SK-N-SH treated with all-trans-retinoic acid at 6 μM for 48 hours (cell line): ENCODE data around the gene CTNND2.

Experiments
- ATAC-seq: fragments of 200-7000 bp; cut with Tn5 transposase; 3 replicates; pipeline ENCODE4 v1.9.1; 2020; ENCODE audit warnings: mild to moderate bottlenecking, moderate library complexity
- ARNTL ChIP-seq: fragments of 450-650 bp; formaldehyde crosslinking; IDR thresholded peaks from 2 replicates; pipeline ENCODE4 v1.5.0; 2020; ENCODE audit warnings: low read depth, mild to moderate bottlenecking, moderate library complexity, borderline replicate concordance
- BACH2 ChIP-seq: fragments of 250-450 bp; sonication (Bioruptor Pico); IDR thresholded peaks from 2 replicates; pipeline ENCODE4 v1.9.0; 2021; ENCODE audit warnings: mild to moderate bottlenecking, borderline replicate concordance
- CREB5 ChIP-seq: fragments of 250-450 bp; sonication (Bioruptor Pico); IDR thresholded peaks from 2 replicates; pipeline ENCODE4 v1.5.1; 2020; ENCODE audit warnings: low read depth, mild to moderate bottlenecking, moderate library complexity
- CSRNP3 ChIP-seq: fragments of 250-450 bp; sonication (Bioruptor Pico); IDR thresholded peaks from 2 replicates; pipeline ENCODE4 v1.5.1; 2021; ENCODE audit warnings: mild to moderate bottlenecking, moderate library complexity
- ISL1 ChIP-seq: fragments of 250-450 bp; sonication (Bioruptor Pico); IDR thresholded peaks from 2 replicates; pipeline ENCODE4 v2.1.2; 2022; ENCODE audit warnings: mild to moderate bottlenecking, moderate library complexity
- OSR1 ChIP-seq: fragments of 250-450 bp; sonication (Bioruptor Pico); IDR thresholded peaks from 2 replicates; pipeline ENCODE4 v1.8.0; 2022; ENCODE audit warnings: moderate library complexity, mild to moderate bottlenecking, inconsistent platforms
- PATZ1 ChIP-seq: fragments of 250-450 bp; sonication (Bioruptor Pico); IDR thresholded peaks from 2 replicates; pipeline ENCODE4 v1.8.0; 2020; ENCODE audit warnings: mild to moderate bottlenecking, moderate library complexity, borderline replicate concordance
- POU6F1 ChIP-seq: fragments of 250-450 bp; sonication (Bioruptor Pico); IDR thresholded peaks from 2 replicates; pipeline ENCODE4 v1.8.0; 2021; ENCODE audit warnings: low read depth, mild to moderate bottlenecking, moderate library complexity, borderline replicate concordance
- PPARA ChIP-seq: fragments of 250-450 bp; sonication (Bioruptor Pico); IDR thresholded peaks from 2 replicates; pipeline ENCODE4 v1.5.0; 2020; ENCODE audit warnings: mild to moderate bottlenecking, borderline replicate concordance
- RARB ChIP-seq: fragments of 250-450 bp; sonication (Bioruptor Pico); IDR thresholded peaks from 2 replicates; pipeline ENCODE4 v1.8.0; 2021; ENCODE audit warnings: mild to moderate bottlenecking, moderate library complexity
- SNAI2 ChIP-seq: fragments of 250-450 bp; sonication (Bioruptor Pico); IDR thresholded peaks from 2 replicates; pipeline ENCODE4 v1.5.0; 2020; ENCODE audit warnings: mild to moderate bottlenecking, moderate library complexity
- TCF4 ChIP-seq: fragments of 250-450 bp; sonication (Bioruptor Pico); IDR thresholded peaks from 2 replicates; pipeline ENCODE4 v1.8.0; 2021; ENCODE audit warnings: mild to moderate bottlenecking, moderate library complexity, borderline replicate concordance
- TOX ChIP-seq: fragments of 250-450 bp; sonication (Bioruptor Pico); IDR thresholded peaks from 2 replicates; pipeline ENCODE4 v1.8.0; 2021; ENCODE audit warnings: mild to moderate bottlenecking, moderate library complexity, borderline replicate concordance
- TSHZ2 ChIP-seq: fragments of 250-450 bp; sonication (Bioruptor Pico); IDR thresholded peaks from 2 replicates; pipeline ENCODE4 v1.5.0; 2020; ENCODE audit warnings: mild to moderate bottlenecking, moderate library complexity
- ZC3H10 ChIP-seq: fragments of 250-450 bp; sonication (Bioruptor Pico); IDR thresholded peaks from 2 replicates; pipeline ENCODE4 v1.5.1; 2021; ENCODE audit warnings: mild to moderate bottlenecking, moderate library complexity
- ZFP3 ChIP-seq: fragments of 250-450 bp; sonication (Bioruptor Pico); IDR thresholded peaks from 2 replicates; pipeline ENCODE4 v1.5.0; 2020; ENCODE audit warnings: mild to moderate bottlenecking, moderate library complexity
- ZNF565 ChIP-seq: fragments of 450-650 bp; formaldehyde crosslinking; conservative IDR thresholded peaks from 2 replicates; pipeline ENCODE4 v1.5.0; 2020; ENCODE audit warnings: low read depth, mild to moderate bottlenecking, moderate library complexity
- ZNF8 ChIP-seq: fragments of 450-650 bp; formaldehyde crosslinking; IDR thresholded peaks from 2 replicates; pipeline ENCODE4 v1.5.0; 2020; ENCODE audit warnings: mild to moderate bottlenecking, moderate library complexity

The CTNND2 gene

GRCh38 chr5:10934783-10935355 is 969.4 kb downstream of the CTNND2 start:
- no peak for ATAC-seq
- TF ChIP-seq TSHZ2: no peak
- no peak for TF ChIP-seq PPARA
- TF ChIP-seq, all 23 proteins: peak for 0

GRCh38 chr5:10933121-10933520 is 971.1 kb downstream of the CTNND2 start:
- ATAC-seq: no peak
- TF ChIP-seq TOX (CRISPR knock-in tag) (no peak), ZNF8 (CRISPR knock-in tag) (no peak), PATZ1 (CRISPR knock-in tag) (no peak), SNAI2 (CRISPR knock-in tag) (no peak), OSR1 (CRISPR knock-in tag) (no peak), POU6F1 (CRISPR knock-in tag) (no peak), CREB5 (CRISPR knock-in tag) (no peak), ARNTL (CRISPR knock-in tag) (no peak), ZC3H10 (CRISPR knock-in tag) (no peak)

GRCh38 chr5:10932426-10932825 is 971.8 kb downstream of the CTNND2 start:
- ATAC-seq: no peak
- TF ChIP-seq TCF4 (CRISPR knock-in tag) (no peak), OSR1 (CRISPR knock-in tag) (no peak), CREB5 (CRISPR knock-in tag) (no peak), RARB (no peak), ZNF8 (CRISPR knock-in tag) (no peak), ZC3H10 (CRISPR knock-in tag) (no peak), PPARA (no peak), SNAI2 (CRISPR knock-in tag) (no peak), ISL1 (CRISPR knock-in tag) (no peak), BACH2 (CRISPR knock-in tag) (no peak)

- no peak for ATAC-seq
- TF ChIP-seq PATZ1 (CRISPR knock-in tag): no peak
- TF ChIP-seq TOX (CRISPR knock-in tag): no peak
- no peak for TF ChIP-seq CSRNP3 (CRISPR knock-in tag)
- TF ChIP-seq TCF4 (CRISPR knock-in tag): no peak
- TF ChIP-seq SNAI2 (CRISPR knock-in tag): no peak
- no peak for TF ChIP-seq ZFP3 (CRISPR knock-in tag)
- no peak for TF ChIP-seq ZNF565 (CRISPR knock-in tag)
- TF ChIP-seq ARNTL (CRISPR knock-in tag): no peak
- no peak for TF ChIP-seq RARB
- no peak for TF ChIP-seq TSHZ2
Observed at GRCh38 chr5:10927608-10928007, 976.6 kb downstream of the CTNND2 start.
